Subcutaneous preadipocyte (primary cell): ENCODE results near the gene AKAP3. TPM values are rescaled to one million over a fixed set of nuclear protein-coding genes. Genes with fewer than 3 reads are reported as not detected.

Source experiments
- total RNA-seq: library from RNA; depleted of rRNA; stranded (reverse); fragments of >200 nt; gene quantifications from 2 replicates; pipeline ENCODE4 v1.2.3, GENCODE V29; 2012

AKAP3 gene
- 1.1 and 1.2 TPM in 2 replicates for total RNA-seq

DNA sequence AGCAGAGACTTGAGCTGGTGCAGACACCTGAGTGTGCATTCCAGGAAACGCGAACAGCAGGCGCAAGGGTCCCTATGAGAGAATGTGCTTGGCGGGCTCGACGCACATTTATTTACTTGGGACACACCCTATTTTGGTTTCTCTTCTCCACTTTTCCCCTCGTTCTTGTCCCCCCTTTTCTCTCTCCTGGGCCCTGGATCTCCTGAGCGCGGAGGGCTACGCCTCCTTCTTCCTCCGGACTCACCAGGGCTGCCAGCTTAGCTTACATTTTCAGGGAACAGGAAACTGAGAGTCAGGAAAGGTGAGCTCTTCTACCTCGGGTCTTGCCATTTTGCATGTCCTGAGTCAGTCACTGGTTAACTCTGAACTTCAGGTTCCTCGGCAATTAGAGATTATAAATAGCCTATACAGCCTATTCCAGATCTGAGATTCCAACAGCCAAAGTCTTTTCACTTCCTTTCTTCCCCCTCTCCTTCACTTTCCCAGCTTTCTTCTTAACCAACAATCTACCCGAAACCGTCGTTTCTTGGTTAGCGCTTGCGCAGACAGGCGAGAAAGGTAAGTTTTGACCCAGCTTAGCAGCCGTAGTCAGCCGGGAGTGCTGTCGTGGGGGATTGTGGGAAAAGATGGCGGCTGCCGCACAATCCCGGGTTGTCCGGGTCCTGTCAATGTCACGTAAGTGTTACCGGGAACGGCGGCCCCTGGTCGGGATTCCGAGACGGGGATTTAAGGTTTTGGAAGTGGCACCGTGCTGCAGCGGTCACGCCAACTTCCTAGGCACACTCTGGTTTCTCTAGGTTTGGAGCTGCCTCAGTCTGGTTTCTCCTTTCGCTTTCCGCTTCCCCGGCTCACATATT lies at the start of gene AKAP3, which contains the start of gene NDUFA9:
Gene AKAP3 (minus strand): TSS at position 551 of the 857 bp plus-strand sequence. CDS start 10,855 bp downstream, outside the sequence.
Gene NDUFA9 (plus strand): TSS at position 614 of the 857 bp plus-strand sequence. CDS start 13 bp downstream, at position 627.

Other genes with a start within 250 kb of the AKAP3 start
- not detected in 2 replicates for gene FGF6, start 203.2 kb downstream of the AKAP3 start, total RNA-seq
- 12.1 and 19.5 TPM in 2 replicates for gene RAD51AP1, start 110.2 kb downstream of the AKAP3 start, total RNA-seq
- gene DYRK4, start 86.8 kb downstream of the AKAP3 start, total RNA-seq = 32.7 and 36.2 TPM in 2 replicates
- gene NDUFA9, start 63 bp upstream of the AKAP3 start, total RNA-seq = 39.7 and 53.8 TPM in 2 replicates
- gene GALNT8, start 71.3 kb upstream of the AKAP3 start, total RNA-seq = 0.37 and 0.39 TPM in 2 replicates